OCI-LY3 (cell line): Measurements from ENCODE around the gene MLXIP.

ENCODE experiments used
- H2AFZ ChIP-seq: fragments of 200-600, 300-600 bp; shearing (Covaris generic); 2 replicates; pipeline ENCODE4 v1.6.0; 2014; ENCODE audit warnings: antibody characterized with exemption, low read depth, low read length
- H3K27ac ChIP-seq: fragments of 200-600, 300-600 bp; sonication (generic); 2 replicates; pipeline ENCODE4 v1.5.1; 2014; ENCODE audit warnings: mild to moderate bottlenecking, low read length, moderate library complexity, mixed read lengths
- H3K27me3 ChIP-seq: fragments of 200-600, 300-600 bp; sonication (generic); 2 replicates; pipeline ENCODE4 v1.6.1; 2014; ENCODE audit warnings: low read depth, low read length, mixed read lengths
- H3K36me3 ChIP-seq: fragments of 200-600, 300-600 bp; sonication (generic); replicated peaks from 2 replicates; pipeline ENCODE3; 2014; ENCODE audit warnings: low read depth, low read length, mixed read lengths
- H3K4me1 ChIP-seq: fragments of 300-600, 200-600 bp; sonication (generic); 2 replicates; pipeline ENCODE4 v1.6.1; 2014; ENCODE audit warnings: low read length, mixed read lengths
- H3K4me2 ChIP-seq: fragments of 200-600, 300-600 bp; sonication (generic); 2 replicates; pipeline ENCODE4 v1.6.1; 2014; ENCODE audit warnings: low read length, mixed read lengths
- H3K4me3 ChIP-seq: fragments of 300-600, 200-600 bp; sonication (generic); 2 replicates; pipeline ENCODE4 v1.5.1; 2014; ENCODE audit warnings: antibody characterized with exemption, mild to moderate bottlenecking, low read length, moderate library complexity
- H3K79me2 ChIP-seq: fragments of 300-600, 200-600 bp; shearing (Covaris generic); 2 replicates; pipeline ENCODE4 v1.6.1; 2014; ENCODE audit warnings: mild to moderate bottlenecking, low read length, mixed read lengths
- H3K9ac ChIP-seq: fragments of 300-600, 200-600 bp; shearing (Covaris generic); 2 replicates; pipeline ENCODE4 v1.6.0; 2014; ENCODE audit warnings: mild to moderate bottlenecking, low read length, moderate library complexity
- H3K9me3 ChIP-seq: fragments of 200-600, 300-600 bp; shearing (Covaris generic); 2 replicates; pipeline ENCODE4 v1.6.1; 2014; ENCODE audit warnings: low read length, mixed read lengths; ENCODE audit not compliant: insufficient read depth
- H4K20me1 ChIP-seq: fragments of 200-600, 300-600 bp; sonication (generic); 2 replicates; pipeline ENCODE4 v1.6.1; 2016; ENCODE audit warnings: low read length, mixed read lengths; ENCODE audit not compliant: insufficient read depth
- CTCF ChIP-seq: fragments of 200-600, 300-600 bp; sonication (generic); IDR thresholded peaks from 2 replicates; pipeline ENCODE4 v1.5.1; 2014; ENCODE audit warnings: antibody characterized with exemption, low read length, low read depth
- EZH2phosphoT487 ChIP-seq: fragments of 200-600 bp; shearing (Covaris generic); IDR thresholded peaks from 2 replicates; pipeline ENCODE4 v1.6.1; 2018; ENCODE audit warnings: antibody characterized with exemption, mixed run types, low read depth

The MLXIP gene

GRCh38 chr12:122139941-122140340 lies 61.4 kb downstream of the MLXIP start:
- no peaks in the 10 kb centered on the region for H3K9me3 ChIP-seq
- H3K9ac ChIP-seq: no peak overlapping the region
- TF ChIP-seq CTCF (no peak), EZH2phosphoT487 (no peak)
- no peak overlapping the region for H3K4me2 ChIP-seq
- no peaks in the 10 kb centered on the region for H3K4me1 ChIP-seq
- H4K20me1 ChIP-seq: no peaks in the 10 kb centered on the region
- H3K79me2 ChIP-seq: no peaks in the 10 kb centered on the region
- H3K4me3 ChIP-seq: no peak overlapping the region
- H3K36me3 ChIP-seq: peaks cover 9% of the 10 kb centered on the region
- no peak overlapping the region for H3K27ac ChIP-seq
- no peak overlapping the region for H2AFZ ChIP-seq
- no peaks in the 10 kb centered on the region for H3K27me3 ChIP-seq

- H4K20me1 ChIP-seq: no peaks in the 10 kb centered on the region
- H3K27me3 ChIP-seq: no peaks in the 10 kb centered on the region
- no peaks in the 10 kb centered on the region for H3K4me1 ChIP-seq
- H3K27ac ChIP-seq: no peak overlapping the region
- H3K4me3 ChIP-seq: no peak overlapping the region
- H3K4me2 ChIP-seq: no peak overlapping the region
- no peak overlapping the region for H2AFZ ChIP-seq
- TF ChIP-seq CTCF (no peak), EZH2phosphoT487 (no peak)
- no peaks in the 10 kb centered on the region for H3K9me3 ChIP-seq
- H3K9ac ChIP-seq: no peak overlapping the region
- H3K36me3 ChIP-seq: peaks cover 9% of the 10 kb centered on the region
- no peaks in the 10 kb centered on the region for H3K79me2 ChIP-seq
Measured at GRCh38 chr12:122140467-122141257, 62.1 kb downstream of the MLXIP start.

GRCh38 chr12:122141911-122142725 lies 63.6 kb downstream of the MLXIP start:
- no peaks in the 10 kb centered on the region for H4K20me1 ChIP-seq
- H3K79me2 ChIP-seq: no peaks in the 10 kb centered on the region
- H3K27ac ChIP-seq: no peak overlapping the region
- H2AFZ ChIP-seq: no peak overlapping the region
- no peak overlapping the region for H3K4me2 ChIP-seq
- no peaks in the 10 kb centered on the region for H3K4me1 ChIP-seq
- no peak for TF ChIP-seq CTCF
- TF ChIP-seq EZH2phosphoT487: no peak
- no peaks in the 10 kb centered on the region for H3K27me3 ChIP-seq
- H3K9me3 ChIP-seq: no peaks in the 10 kb centered on the region
- H3K36me3 ChIP-seq: peaks cover 9% of the 10 kb centered on the region
- H3K9ac ChIP-seq: no peak overlapping the region
- H3K4me3 ChIP-seq: no peak overlapping the region

- H3K4me3 ChIP-seq: no peak overlapping the region
- H3K9ac ChIP-seq: no peak overlapping the region
- no peak for TF ChIP-seq CTCF
- H2AFZ ChIP-seq: no peak overlapping the region
- H3K4me2 ChIP-seq: no peak overlapping the region
- H3K36me3 ChIP-seq: peaks cover 9% of the 10 kb centered on the region
- no peaks in the 10 kb centered on the region for H3K4me1 ChIP-seq
- no peaks in the 10 kb centered on the region for H3K9me3 ChIP-seq
- no peak overlapping the region for H3K27ac ChIP-seq
- no peaks in the 10 kb centered on the region for H4K20me1 ChIP-seq
- no peaks in the 10 kb centered on the region for H3K79me2 ChIP-seq
- no peaks in the 10 kb centered on the region for H3K27me3 ChIP-seq
Measured at GRCh38 chr12:122142857-122143256, 64.3 kb downstream of the MLXIP start.
